Stimulated activated CD8-positive, alpha-beta memory T cell treated with anti-CD3 and anti-CD28 coated beads, Interleukin-7, amount 100 ng/mL, for 1 hour (primary cell): ENCODE measurements around the gene CCDC57.
"Not testable (repeated sequence)": the region's sequence is repeated elsewhere in the genome, so short reads cannot be mapped to it uniquely, and the experiment has no call there.

Experiments
- DNase-seq, 2 donors: peaks; one replicate each; pipeline ENCODE4 v3.0.0-alpha.2; 2020; ENCODE audit warnings: low read depth in 2 of 2

CCDC57 gene

GRCh38 chr17:82223517-82223916, 10.9 kb upstream of the CCDC57 start:
- no peak for DNase-seq

DNA sequence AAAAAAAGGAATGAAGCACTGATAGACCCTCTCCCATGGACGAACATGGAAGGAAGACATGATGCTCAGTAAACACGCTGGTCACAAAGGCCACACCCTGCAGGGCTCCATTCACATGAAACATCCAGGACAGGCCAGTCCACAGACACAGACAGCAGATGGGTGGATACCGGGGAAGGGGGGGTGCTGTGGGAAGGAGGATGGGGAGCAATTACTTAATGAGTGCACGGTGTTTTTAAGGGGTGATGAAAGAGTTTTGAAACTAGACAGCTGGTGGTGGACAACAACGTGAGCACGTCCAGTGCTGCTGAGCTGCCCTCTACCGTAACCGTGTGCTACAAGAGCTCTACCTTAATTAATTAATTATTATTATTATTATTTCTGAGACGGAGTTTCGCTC, 10.2 kb upstream of the CCDC57 start:
- no peak for DNase-seq

DNA sequence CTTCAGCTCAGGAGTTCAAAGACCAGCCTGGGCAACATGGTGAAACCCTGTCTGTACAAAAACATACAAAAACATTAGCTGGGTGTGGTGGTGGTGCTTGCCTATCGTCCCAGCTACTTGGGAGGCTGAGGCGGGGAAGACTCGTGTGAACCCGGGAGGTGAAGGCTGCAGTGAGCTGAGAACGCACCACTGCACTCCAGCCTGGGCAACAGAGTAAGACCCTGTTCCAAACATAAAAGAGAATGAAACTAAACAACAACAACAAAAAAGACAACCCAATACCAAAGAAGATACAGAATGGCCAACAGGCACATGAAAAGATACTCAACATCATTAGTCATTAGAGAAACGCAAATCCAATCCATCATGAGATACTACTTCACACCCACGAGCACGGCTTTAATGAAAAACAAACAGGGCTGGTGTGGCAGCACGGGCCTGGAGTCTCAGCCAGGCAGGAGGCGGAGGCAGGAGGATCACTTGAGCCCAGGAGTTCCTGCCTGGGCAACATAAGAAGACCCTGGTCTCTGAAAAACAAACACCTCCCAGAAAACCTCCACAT, 8.8 kb upstream of the CCDC57 start:
- DNase-seq = no peak

- no peak for DNase-seq
These were observed 7.4 kb upstream of the CCDC57 start for GRCh38 chr17:82219753-82220709.

DNA sequence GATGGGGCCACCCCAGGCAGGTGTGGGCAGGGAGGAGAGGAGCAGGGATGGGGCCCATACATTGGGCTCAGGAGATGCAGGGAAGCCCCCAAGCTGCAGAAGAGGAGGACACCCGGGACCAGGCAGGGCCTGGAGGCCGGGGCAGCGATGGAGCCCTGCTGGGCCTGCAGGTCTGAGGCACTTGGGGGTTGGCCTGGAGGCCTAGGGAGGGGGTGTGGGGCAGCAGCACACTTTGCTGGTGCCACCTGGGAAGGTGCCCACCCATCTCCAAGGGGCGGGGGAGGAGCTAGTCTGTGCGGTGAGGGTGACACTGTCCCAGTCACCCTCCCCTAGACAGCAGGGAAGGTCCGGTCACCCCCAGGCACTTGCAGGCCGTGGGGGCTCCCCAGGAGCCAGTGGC, 6.4 kb upstream of the CCDC57 start:
- no peak for DNase-seq

DNA sequence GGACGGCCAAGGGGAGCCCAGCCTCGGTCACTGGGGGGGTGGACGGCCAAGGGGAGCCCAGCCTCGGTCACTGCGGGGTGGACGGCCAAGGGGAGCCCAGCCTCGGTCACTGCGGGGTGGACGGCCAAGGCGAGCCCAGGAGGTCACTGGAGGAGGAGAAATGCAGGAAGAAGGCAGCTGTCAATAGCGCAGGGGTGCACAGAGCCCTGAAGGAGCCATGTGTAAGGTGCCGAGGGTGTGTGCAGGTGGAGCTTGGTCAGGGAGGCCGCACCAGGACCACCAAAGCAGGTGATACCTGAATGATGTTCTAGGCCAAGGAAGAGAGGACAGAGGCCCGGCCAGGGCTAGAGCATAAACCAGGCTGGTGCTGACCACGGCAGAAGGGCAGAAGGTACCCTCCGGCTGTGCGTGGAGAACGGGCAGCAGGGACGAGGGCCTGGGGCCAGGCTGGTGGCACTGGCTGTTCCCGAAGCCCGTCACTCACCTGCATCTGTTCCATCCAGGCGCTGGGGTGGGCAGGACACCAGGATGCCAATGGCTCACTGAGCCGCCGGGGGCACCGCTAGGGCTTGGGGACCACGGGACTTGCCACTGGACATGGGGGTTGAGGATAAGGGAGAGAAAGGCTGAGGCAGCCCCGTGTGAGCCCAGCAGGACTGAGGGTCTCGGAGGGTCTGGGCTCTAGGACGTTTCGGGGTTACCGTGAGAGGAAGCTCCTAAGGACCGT, 5.9 kb upstream of the CCDC57 start:
- DNase-seq = no peak

GRCh38 chr17:82217530-82218204, 5.0 kb upstream of the CCDC57 start:
- no peak for DNase-seq

- DNase-seq = no peak
These were observed 4.5 kb upstream of the CCDC57 start for GRCh38 chr17:82217120-82217529.

GRCh38 chr17:82216301-82217119, 3.9 kb upstream of the CCDC57 start:
- DNase-seq = no peak

GRCh38 chr17:82215972-82216300, 3.3 kb upstream of the CCDC57 start:
- DNase-seq = no peak

DNA sequence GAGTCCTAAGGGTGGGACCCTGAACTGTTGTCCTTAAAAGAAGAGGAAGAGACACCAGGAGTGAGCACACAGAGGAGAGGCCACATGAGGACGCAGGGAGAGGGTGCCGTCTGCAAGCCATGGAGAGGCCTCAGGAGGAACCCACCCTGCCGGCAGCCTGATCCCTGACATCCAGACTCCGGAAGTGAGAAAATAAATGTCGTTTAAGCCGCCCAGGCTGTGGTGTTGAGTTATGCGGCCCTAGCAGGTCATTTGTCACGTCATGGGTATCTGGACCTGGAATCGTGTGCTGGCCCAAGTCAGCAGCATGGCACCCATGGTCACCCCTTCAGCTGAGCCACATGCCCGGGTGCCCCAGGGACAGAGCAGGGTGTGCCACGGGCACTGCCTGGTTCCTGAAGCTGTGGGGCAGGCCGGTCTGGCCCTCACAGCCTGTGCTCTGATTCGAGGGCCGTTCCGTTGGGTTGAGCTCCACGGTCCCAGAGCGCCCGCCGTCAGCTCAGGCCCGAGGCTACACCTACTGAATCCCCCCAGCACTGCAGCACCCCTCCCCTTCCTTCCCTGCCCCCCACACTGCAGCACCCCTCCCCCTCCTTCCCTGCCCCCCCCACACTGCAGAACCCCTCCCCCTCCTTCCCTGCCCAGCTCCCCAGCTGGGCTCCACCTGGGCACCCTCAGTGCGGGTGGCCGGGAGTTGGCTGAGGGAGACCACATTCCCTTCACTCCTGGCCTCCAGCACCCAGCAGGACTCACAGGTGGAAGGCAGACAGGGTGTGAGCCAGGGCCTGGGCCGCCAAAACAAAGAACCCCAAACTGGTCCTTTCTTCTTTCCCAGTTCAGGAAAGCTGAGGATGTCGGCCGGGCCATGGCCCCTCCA, 2.7 kb upstream of the CCDC57 start:
- no peak for DNase-seq

DNA sequence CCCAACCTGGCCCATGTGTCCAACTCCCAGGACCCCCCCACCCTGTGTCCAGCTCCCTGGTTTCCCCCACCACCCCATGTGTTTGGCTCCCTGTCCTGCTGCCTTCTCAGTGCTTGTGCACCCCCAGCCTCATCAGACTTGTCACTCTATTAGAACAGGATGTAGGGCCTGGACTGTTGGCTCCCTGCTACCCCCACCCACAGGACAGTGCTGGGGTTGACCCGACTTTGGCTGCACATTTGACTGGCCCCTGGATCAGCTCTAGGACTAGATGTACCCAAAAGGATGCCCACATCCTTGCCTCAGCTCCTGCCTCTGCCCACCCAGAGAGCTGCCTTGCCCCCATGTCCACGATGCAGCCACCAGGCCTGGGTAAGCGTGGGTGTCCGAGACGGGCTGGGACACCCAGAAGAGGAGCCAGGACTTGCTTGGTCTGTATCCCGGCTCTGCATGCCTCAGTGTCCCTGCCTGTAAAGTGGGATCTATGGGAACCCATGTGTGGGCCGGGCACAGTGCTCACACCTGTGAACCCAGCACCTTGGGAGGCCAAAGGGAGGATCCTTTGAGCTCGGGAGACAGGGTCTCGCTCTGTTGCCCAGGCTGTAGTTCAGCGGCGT, 1.5 kb upstream of the CCDC57 start:
- DNase-seq = no peak

GRCh38 chr17:82213251-82214011, 789 bp upstream of the CCDC57 start:
- DNase-seq = peak in 1 of 2 donors; percentile 37

GRCh38 chr17:82210655-82211054, 2.0 kb downstream of the CCDC57 start:
- DNase-seq = not testable (repeated sequence)

DNA sequence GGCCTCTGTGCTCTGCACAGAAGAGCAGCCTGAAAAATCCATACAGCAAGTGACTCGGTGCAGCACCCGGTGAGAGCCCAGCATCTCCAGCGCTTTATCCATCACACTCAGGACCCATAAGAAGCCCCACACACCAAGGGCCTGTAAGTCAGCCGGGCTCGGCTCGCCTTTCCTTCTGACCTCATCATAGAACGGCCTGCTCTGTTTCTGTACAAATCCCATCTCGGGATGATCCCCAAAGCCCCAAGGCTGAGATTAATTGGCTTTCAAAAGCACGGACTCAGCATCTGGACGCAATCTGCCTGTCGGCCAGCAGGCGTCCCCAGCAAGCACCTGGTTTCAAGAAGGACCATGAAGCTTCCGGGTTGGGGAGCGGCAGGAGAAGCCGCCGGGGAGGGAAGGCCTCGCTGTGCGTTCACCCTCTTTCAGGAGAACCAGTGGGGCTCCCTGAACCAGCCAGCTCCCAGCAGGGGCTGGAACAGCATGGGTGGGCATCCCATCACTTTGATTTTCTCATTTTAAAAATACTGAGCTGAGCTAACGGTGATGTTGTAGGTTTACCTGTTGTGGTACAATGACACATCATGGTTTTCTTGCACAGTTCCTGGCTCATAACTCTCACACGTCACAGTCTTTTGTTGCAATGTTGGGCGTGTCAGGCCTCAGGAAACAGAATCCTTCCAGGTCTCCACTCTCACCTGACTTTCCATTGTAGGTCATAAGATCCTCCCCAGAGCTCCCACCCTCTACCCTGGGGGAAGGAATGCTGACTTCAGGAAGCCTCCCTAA, 6.7 kb downstream of the CCDC57 start:
- DNase-seq = peak; percentile 51 to 59

- DNase-seq = no peak
These were observed 7.6 kb downstream of the CCDC57 start for GRCh38 chr17:82204831-82205719.

- DNase-seq = no peak
These were observed 8.7 kb downstream of the CCDC57 start for GRCh38 chr17:82203920-82204319.
